ENCODE data around the gene RANBP10. TPM values are rescaled to one million over a fixed set of nuclear protein-coding genes. Genes with fewer than 3 reads are reported as not detected.

Gene RANBP10
- total and polyA plus RNA-seq, 2 of the 13 experiments (the other 11 are each of a cell fraction or from before 2014, with no cell fraction given) = 9.2 to 22.7 TPM

DNA sequence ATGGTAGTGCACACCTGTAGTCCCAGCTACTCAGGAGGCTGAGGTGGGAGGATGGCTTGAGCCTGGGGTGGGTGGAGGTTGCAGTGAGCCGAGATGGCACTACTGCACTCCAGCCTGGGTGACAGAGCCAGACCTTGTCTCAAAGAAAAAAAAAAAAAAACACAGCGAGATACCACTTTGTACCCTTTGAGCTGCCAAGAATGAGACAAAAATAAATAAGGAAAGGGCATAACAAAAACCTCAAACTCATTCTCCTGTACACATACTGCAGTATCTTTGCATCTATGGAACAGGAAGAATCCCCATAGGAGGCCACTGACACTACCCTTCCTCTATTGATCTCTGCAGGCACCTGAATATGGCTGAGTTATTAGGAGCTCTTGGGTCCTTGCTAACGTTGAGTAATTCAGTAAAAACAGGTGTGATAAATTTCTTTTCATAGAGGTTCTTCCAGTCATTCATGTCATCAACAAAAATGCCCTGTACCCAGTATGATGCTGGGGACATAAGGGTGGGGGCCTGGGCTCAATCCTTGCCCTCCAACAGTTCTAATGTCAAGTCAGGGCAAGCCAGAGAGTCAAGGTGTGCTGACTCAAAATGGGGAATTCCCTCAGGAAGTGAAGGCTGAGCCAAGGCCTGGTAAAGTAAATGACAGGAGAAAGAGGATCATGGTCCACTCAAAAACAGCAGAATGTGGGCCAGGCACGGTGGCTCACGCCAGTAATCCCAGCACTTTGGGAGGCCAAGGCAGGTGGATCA is 26.9 kb downstream of the RANBP10 start (continued):
- TF ChIP-seq HIVEP1 (CRISPR knock-in tag; IDR thresholded peaks at IDR 0.05) = no peak
- 0 out of 2 replicates have a peak, but pooled peaks have one; percentile 14 for TF ChIP-seq MED1 (CRISPR knock-in tag; IDR thresholded peaks at IDR 0.05)
- TF ChIP-seq, protein P1, sequence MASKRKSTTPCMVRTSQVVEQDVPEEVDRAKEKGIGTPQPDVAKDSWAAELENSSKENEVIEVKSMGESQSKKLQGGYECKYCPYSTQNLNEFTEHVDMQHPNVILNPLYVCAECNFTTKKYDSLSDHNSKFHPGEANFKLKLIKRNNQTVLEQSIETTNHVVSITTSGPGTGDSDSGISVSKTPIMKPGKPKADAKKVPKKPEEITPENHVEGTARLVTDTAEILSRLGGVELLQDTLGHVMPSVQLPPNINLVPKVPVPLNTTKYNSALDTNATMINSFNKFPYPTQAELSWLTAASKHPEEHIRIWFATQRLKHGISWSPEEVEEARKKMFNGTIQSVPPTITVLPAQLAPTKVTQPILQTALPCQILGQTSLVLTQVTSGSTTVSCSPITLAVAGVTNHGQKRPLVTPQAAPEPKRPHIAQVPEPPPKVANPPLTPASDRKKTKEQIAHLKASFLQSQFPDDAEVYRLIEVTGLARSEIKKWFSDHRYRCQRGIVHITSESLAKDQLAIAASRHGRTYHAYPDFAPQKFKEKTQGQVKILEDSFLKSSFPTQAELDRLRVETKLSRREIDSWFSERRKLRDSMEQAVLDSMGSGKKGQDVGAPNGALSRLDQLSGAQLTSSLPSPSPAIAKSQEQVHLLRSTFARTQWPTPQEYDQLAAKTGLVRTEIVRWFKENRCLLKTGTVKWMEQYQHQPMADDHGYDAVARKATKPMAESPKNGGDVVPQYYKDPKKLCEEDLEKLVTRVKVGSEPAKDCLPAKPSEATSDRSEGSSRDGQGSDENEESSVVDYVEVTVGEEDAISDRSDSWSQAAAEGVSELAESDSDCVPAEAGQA (IDR thresholded peaks at IDR 0.05; ENCODE audit: low read depth) = no peak
- TF ChIP-seq, protein P1 (CRISPR knock-in tag; IDR thresholded peaks at IDR 0.05; ENCODE audit: borderline replicate concordance) = no peak
- TF ChIP-seq, protein P2, sequence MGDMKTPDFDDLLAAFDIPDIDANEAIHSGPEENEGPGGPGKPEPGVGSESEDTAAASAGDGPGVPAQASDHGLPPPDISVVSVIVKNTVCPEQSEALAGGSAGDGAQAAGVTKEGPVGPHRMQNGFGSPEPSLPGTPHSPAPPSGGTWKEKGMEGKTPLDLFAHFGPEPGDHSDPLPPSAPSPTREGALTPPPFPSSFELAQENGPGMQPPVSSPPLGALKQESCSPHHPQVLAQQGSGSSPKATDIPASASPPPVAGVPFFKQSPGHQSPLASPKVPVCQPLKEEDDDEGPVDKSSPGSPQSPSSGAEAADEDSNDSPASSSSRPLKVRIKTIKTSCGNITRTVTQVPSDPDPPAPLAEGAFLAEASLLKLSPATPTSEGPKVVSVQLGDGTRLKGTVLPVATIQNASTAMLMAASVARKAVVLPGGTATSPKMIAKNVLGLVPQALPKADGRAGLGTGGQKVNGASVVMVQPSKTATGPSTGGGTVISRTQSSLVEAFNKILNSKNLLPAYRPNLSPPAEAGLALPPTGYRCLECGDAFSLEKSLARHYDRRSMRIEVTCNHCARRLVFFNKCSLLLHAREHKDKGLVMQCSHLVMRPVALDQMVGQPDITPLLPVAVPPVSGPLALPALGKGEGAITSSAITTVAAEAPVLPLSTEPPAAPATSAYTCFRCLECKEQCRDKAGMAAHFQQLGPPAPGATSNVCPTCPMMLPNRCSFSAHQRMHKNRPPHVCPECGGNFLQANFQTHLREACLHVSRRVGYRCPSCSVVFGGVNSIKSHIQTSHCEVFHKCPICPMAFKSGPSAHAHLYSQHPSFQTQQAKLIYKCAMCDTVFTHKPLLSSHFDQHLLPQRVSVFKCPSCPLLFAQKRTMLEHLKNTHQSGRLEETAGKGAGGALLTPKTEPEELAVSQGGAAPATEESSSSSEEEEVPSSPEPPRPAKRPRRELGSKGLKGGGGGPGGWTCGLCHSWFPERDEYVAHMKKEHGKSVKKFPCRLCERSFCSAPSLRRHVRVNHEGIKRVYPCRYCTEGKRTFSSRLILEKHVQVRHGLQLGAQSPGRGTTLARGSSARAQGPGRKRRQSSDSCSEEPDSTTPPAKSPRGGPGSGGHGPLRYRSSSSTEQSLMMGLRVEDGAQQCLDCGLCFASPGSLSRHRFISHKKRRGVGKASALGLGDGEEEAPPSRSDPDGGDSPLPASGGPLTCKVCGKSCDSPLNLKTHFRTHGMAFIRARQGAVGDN (CRISPR knock-in tag; IDR thresholded peaks at IDR 0.05) = 0 out of 2 replicates have a peak, but pooled peaks have one; percentile 9
- no peak for TF ChIP-seq SIN3A (IDR thresholded peaks at IDR 0.05; ENCODE audit: borderline replicate concordance, low read depth, low read length)
- TF ChIP-seq ZNF121 (CRISPR knock-in tag; IDR thresholded peaks at IDR 0.05) = no peak
- 0 out of 2 replicates have a peak, but pooled peaks have one; percentile 15 for TF ChIP-seq ZFY (CRISPR knock-in tag; IDR thresholded peaks at IDR 0.05)
- TF ChIP-seq, protein P3, sequence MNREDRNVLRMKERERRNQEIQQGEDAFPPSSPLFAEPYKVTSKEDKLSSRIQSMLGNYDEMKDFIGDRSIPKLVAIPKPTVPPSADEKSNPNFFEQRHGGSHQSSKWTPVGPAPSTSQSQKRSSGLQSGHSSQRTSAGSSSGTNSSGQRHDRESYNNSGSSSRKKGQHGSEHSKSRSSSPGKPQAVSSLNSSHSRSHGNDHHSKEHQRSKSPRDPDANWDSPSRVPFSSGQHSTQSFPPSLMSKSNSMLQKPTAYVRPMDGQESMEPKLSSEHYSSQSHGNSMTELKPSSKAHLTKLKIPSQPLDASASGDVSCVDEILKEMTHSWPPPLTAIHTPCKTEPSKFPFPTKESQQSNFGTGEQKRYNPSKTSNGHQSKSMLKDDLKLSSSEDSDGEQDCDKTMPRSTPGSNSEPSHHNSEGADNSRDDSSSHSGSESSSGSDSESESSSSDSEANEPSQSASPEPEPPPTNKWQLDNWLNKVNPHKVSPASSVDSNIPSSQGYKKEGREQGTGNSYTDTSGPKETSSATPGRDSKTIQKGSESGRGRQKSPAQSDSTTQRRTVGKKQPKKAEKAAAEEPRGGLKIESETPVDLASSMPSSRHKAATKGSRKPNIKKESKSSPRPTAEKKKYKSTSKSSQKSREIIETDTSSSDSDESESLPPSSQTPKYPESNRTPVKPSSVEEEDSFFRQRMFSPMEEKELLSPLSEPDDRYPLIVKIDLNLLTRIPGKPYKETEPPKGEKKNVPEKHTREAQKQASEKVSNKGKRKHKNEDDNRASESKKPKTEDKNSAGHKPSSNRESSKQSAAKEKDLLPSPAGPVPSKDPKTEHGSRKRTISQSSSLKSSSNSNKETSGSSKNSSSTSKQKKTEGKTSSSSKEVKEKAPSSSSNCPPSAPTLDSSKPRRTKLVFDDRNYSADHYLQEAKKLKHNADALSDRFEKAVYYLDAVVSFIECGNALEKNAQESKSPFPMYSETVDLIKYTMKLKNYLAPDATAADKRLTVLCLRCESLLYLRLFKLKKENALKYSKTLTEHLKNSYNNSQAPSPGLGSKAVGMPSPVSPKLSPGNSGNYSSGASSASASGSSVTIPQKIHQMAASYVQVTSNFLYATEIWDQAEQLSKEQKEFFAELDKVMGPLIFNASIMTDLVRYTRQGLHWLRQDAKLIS (CRISPR knock-in tag; IDR thresholded peaks at IDR 0.05) = no peak
- TF ChIP-seq SOX13 (IDR thresholded peaks at IDR 0.05) = no peak
- no peak for TF ChIP-seq SOX13 (CRISPR knock-in tag; conservative IDR thresholded peaks at IDR 0.05 in 1 of 2, IDR thresholded peaks at IDR 0.05 in 1 of 2)
- TF ChIP-seq SMAD1 (CRISPR knock-in tag; IDR thresholded peaks at IDR 0.05; ENCODE audit: borderline replicate concordance, low read depth) = no peak
- TF ChIP-seq JDP2 (CRISPR knock-in tag; IDR thresholded peaks at IDR 0.05; ENCODE audit: borderline replicate concordance) = no peak

Measured in HepG2 (cell line).